GM21717 (cell line): ENCODE results near the gene PACS1.
"Not testable (repeated sequence)": the region's sequence is repeated elsewhere in the genome, so short reads cannot be mapped to it uniquely, and the experiment has no call there.

Experiments used
- ATAC-seq: cut with Tn5 transposase; IDR thresholded peaks from one replicate; pipeline ENCODE4 v1.9.1; 2021; ENCODE audit warnings: mild to moderate bottlenecking, moderate library complexity; ENCODE audit not compliant: unreplicated experiment

The PACS1 gene

GRCh38 chr11:66106786-66107599 lies 36.9 kb downstream of the PACS1 start:
- ATAC-seq: no peak

GRCh38 chr11:66107600-66108510 lies 37.8 kb downstream of the PACS1 start:
- ATAC-seq: no peak

- no peak for ATAC-seq
Observed at GRCh38 chr11:66109294-66109693, 39.2 kb downstream of the PACS1 start.

GRCh38 chr11:66111158-66111557 lies 41.1 kb downstream of the PACS1 start:
- ATAC-seq: no peak

GRCh38 chr11:66112041-66112491 lies 42.0 kb downstream of the PACS1 start:
- no peak for ATAC-seq

GRCh38 chr11:66112601-66113499 lies 42.8 kb downstream of the PACS1 start:
- ATAC-seq: no peak

- ATAC-seq: not testable (repeated sequence)
Observed at GRCh38 chr11:66114957-66115356, 44.9 kb downstream of the PACS1 start.

- ATAC-seq: no peak
Observed at GRCh38 chr11:66115638-66116301, 45.7 kb downstream of the PACS1 start.

GRCh38 chr11:66116576-66117361 lies 46.7 kb downstream of the PACS1 start:
- no peak for ATAC-seq

GRCh38 chr11:66118847-66119246 lies 48.8 kb downstream of the PACS1 start:
- ATAC-seq: no peak

GRCh38 chr11:66119348-66120133 lies 49.5 kb downstream of the PACS1 start:
- ATAC-seq: no peak

- no peak for ATAC-seq
Observed at GRCh38 chr11:66121466-66121865, 51.4 kb downstream of the PACS1 start.

GRCh38 chr11:66123902-66124301 lies 53.8 kb downstream of the PACS1 start:
- ATAC-seq: no peak

GRCh38 chr11:66124564-66124963 lies 54.5 kb downstream of the PACS1 start:
- no peak for ATAC-seq

- ATAC-seq: no peak
Observed at GRCh38 chr11:66126064-66126463, 56.0 kb downstream of the PACS1 start.

- no peak for ATAC-seq
Observed at GRCh38 chr11:66126808-66127555, 56.9 kb downstream of the PACS1 start.

- no peak for ATAC-seq
Observed at GRCh38 chr11:66130978-66131377, 60.9 kb downstream of the PACS1 start.
